Lower leg skin (tissue), 4 donors: Measurements from ENCODE around the gene JADE3. TPM values are rescaled to one million over a fixed set of nuclear protein-coding genes. Genes with fewer than 3 reads are reported as not detected.
A peak's percentile ranks its signal among the peaks of the same experiment; 100 is the strongest.

Source experiments
- DNase-seq, 2 donors: peaks; one replicate each; pipeline ENCODE4 v3.0.0-alpha.2; 2019; ENCODE audit warnings: low spot score in 2 of 2
- H3K4me3 ChIP-seq: fragments of 200-600 bp; sonication (generic); 2 replicates; pipeline ENCODE4 v1.5.1; 2017; ENCODE audit warnings: mild to moderate bottlenecking, low read depth; ENCODE audit not compliant: poor library complexity, severe bottlenecking
- POLR2A ChIP-seq, 2 donors: fragments of 450-650 bp; IDR thresholded peaks; one replicate each; pipeline ENCODE4 v1.6.1; 2016 to 2017; ENCODE audit warnings: antibody characterized with exemption in 2 of 2, mild to moderate bottlenecking in 1 of 2, moderate library complexity in 1 of 2
- WGBS, 2 donors: methylation state at CpG; one replicate each; pipeline ENCODE4 v1.1.5; 2018; 5-methylcytosine and 5-hydroxymethylcytosine counted together
- intact Hi-C: fragments of 100-400 bp; cut with DNase I; formaldehyde crosslinking; loops from one replicate; pipeline ENCODE4 v1.15.0; 2023; ENCODE audit warnings: low total_unique reads
- total RNA-seq, 4 donors: library from RNA; depleted of rRNA; stranded (reverse); fragments of >200 nt; gene quantifications; one replicate each; pipeline ENCODE4 v1.1.0, GENCODE V29; 2016
- TF ChIP-seq, protein P1 (sequence below), 3 donors: fragments of 450-650 bp; IDR thresholded peaks; one replicate each; pipeline ENCODE4 v1.5.1; 2016; ENCODE audit warnings: antibody characterized with exemption in 3 of 3, mild to moderate bottlenecking in 3 of 3, moderate library complexity in 2 of 3

The JADE3 gene
- total RNA-seq, 4 donors from 2014 or later = 3.6 to 5.7 (median 3.9) TPM

DNA sequence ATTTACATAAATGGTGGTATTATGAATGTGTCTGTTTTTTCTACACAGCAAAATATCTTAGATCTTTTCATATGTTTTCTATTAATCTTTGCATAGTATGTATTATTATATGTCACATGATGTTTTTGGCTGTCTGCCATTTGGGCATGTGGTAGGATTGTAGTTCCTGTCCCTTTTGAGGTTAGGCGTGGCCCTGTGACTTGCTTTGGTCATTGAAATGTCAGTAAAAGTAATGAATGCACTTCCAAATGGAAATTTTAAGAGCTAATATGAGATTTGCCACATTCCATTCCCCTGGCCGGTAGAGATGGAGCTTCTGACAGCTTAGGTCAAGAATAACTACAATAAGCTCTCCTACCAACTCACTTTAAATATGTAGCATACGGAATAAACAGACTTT is 45.1 kb downstream of the JADE3 start:
- H3K4me3 ChIP-seq = no peak overlapping the region
- TF ChIP-seq, protein P1, sequence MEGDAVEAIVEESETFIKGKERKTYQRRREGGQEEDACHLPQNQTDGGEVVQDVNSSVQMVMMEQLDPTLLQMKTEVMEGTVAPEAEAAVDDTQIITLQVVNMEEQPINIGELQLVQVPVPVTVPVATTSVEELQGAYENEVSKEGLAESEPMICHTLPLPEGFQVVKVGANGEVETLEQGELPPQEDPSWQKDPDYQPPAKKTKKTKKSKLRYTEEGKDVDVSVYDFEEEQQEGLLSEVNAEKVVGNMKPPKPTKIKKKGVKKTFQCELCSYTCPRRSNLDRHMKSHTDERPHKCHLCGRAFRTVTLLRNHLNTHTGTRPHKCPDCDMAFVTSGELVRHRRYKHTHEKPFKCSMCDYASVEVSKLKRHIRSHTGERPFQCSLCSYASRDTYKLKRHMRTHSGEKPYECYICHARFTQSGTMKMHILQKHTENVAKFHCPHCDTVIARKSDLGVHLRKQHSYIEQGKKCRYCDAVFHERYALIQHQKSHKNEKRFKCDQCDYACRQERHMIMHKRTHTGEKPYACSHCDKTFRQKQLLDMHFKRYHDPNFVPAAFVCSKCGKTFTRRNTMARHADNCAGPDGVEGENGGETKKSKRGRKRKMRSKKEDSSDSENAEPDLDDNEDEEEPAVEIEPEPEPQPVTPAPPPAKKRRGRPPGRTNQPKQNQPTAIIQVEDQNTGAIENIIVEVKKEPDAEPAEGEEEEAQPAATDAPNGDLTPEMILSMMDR (IDR thresholded peaks at IDR 0.05) = no peak
- no peak for TF ChIP-seq POLR2A (IDR thresholded peaks at IDR 0.05)
- WGBS, 2 donors = 68% methylated on average over 3 of the region's 3 CpGs
- intact Hi-C loops = no loop called here
- DNase-seq = peak in 1 of 2 donors; percentile 14

DNA sequence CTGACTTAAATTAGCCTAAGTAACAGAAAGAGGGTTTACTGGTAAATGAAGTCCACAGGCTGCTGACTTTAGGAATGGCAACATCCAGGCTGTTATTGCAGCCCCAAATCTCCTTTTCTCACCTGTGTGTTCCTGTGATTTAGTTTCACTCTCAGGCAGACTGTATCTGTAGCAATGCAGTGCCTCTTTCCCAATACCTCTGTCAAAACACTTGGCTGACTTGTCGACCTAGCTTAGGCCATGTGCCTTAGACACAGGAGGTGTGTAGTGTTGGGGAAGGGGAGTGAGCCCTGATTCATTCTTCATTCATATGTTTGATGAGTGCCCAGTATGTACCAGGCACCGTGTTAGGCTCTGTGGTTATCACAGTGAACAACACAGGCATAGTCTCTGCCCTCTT is 46.9 kb downstream of the JADE3 start:
- intact Hi-C loops = no loop called here
- no peak for TF ChIP-seq POLR2A (IDR thresholded peaks at IDR 0.05)
- TF ChIP-seq, protein P1 (IDR thresholded peaks at IDR 0.05) = no peak
- DNase-seq = no peak
- 42 to 67% methylated on average over 2 of the region's 2 CpGs for WGBS, 2 donors
- H3K4me3 ChIP-seq = no peak overlapping the region

DNA sequence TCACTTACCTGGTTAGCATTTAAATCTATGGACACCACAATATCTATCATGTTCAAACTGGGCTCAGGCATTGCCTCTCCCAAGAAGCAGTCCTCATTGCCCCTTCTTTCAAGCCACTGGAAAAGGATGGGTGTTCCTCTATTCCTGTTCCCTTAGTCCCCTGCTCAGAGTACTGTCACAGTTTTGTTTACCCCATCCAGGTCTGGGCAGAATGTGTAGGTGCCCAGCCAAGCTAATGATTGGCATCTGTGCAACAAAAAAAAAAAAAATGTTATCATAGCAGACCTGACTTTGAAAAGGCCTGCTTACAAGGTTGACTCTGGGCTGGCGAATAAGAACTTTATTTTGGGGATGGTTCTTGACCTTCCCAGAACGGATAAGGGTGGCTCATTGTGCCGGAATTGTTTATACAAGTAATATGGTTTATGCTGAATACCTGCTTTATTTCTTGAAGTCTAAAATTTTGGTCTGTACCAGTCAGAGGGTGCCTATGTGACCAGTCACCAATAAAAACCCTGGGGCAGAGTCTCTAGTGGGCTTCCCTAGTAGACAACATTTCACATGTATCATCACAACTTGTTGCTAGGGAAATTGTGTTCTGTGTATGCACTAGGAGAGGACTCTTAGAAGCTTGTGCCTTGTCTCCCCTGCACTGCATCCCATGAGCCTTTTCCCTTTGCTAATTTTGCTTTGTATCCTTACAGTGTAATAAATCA is 47.9 kb downstream of the JADE3 start:
- no peak for DNase-seq
- no peak overlapping the region for H3K4me3 ChIP-seq
- no peak for TF ChIP-seq POLR2A (IDR thresholded peaks at IDR 0.05)
- TF ChIP-seq, protein P1 (IDR thresholded peaks at IDR 0.05) = no peak
- WGBS, 2 donors = 77 to 96% methylated on average over 3 of the region's 3 CpGs
- intact Hi-C loops = no loop called here

DNA sequence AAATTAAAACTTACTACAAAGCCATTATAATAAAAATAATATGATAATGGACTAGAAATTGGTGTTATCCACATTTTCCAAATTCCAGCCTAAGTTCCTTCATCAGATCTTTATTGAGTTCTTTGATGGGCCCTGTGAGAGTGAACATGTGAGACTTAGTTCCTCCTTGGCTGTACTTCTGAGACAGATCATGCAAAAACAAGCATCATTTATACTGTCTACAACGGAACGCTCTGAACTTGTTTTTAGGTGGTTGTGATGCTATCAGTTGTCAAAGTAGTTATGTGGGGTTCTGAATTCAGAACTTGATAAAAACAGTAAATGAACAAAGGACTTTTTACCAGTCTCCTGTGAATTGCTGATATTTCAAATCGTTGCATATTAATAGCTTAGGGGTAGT is 48.9 kb downstream of the JADE3 start:
- no peak for DNase-seq
- intact Hi-C loops = no loop called here
- TF ChIP-seq, protein P1 (IDR thresholded peaks at IDR 0.05) = no peak
- TF ChIP-seq POLR2A (IDR thresholded peaks at IDR 0.05) = no peak
- WGBS, 2 donors = 48 to 55% methylated on average over 3 of the region's 3 CpGs
- H3K4me3 ChIP-seq = no peak overlapping the region

DNA sequence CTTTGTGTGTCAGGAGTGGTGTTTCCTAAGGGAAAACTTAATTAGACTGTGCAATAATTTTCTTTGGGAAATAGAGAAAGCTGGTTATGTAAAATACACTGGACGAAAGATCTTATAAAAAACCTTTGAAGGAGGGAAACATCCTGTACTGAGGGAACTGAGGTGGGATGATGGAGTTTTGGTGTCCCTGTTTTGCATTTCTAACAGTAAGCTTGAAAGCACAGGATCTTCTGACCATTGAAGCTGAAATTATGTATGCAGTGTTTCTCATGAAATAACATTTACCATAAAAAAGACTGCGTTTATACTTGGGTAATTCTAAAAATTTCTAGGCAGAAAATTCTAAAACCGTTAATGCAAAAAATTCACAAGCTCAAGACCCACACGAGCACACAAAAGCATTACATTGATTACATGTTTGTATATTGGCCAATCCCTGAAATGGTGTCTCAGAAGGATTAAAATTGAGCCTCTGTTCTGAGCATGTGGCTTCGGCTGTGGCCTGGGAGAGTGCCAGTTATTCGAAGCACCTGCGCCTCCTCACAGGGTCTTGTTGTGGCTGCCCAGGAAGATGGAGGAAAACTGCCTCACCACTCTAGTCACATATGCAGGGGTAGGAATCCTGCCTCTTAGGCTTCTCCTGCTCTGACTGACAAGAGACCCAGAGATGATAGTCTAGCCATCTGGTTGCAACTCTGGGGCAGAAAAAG is 49.5 kb downstream of the JADE3 start:
- 74 to 76% methylated on average over 7 of the region's 7 CpGs for WGBS, 2 donors
- TF ChIP-seq, protein P1 (IDR thresholded peaks at IDR 0.05) = no peak
- no peak for TF ChIP-seq POLR2A (IDR thresholded peaks at IDR 0.05)
- intact Hi-C loops = no loop called here
- no peak overlapping the region for H3K4me3 ChIP-seq
- DNase-seq = no peak
